Ishikawa (cell line): ENCODE measurements around the gene CCNDBP1.

Experiments used
- CEBPB ChIP-seq: IDR thresholded peaks from 2 replicates; pipeline ENCODE4 v1.6.1; 2012
- CREB1 ChIP-seq: IDR thresholded peaks from 2 replicates; pipeline ENCODE4 v1.6.1; 2012; ENCODE audit warnings: low read depth
- EGR1 ChIP-seq: IDR thresholded peaks from 2 replicates; pipeline ENCODE4 v1.6.1; 2012
- EP300 ChIP-seq: IDR thresholded peaks from 2 replicates; pipeline ENCODE4 v1.6.1; 2012; ENCODE audit warnings: borderline replicate concordance
- FOXM1 ChIP-seq: IDR thresholded peaks from 2 replicates; pipeline ENCODE4 v1.6.1; 2012; ENCODE audit warnings: low read depth, borderline replicate concordance
- NFIC ChIP-seq: IDR thresholded peaks from 2 replicates; pipeline ENCODE4 v1.6.1; 2012
- RAD21 ChIP-seq: IDR thresholded peaks from 2 replicates; pipeline ENCODE4 v1.6.1; 2012; ENCODE audit warnings: low read depth
- TAF1 ChIP-seq: IDR thresholded peaks from 2 replicates; pipeline ENCODE4 v1.6.1; 2012; ENCODE audit warnings: low read depth, mild to moderate bottlenecking
- TCF12 ChIP-seq: IDR thresholded peaks from 2 replicates; pipeline ENCODE4 v1.6.1; 2012; ENCODE audit warnings: low read depth
- TEAD4 ChIP-seq: IDR thresholded peaks from 2 replicates; pipeline ENCODE4 v1.6.1; 2012
- YY1 ChIP-seq: IDR thresholded peaks from 2 replicates; pipeline ENCODE4 v1.6.1; 2012; ENCODE audit warnings: low read depth
- ZBTB7A ChIP-seq: IDR thresholded peaks from 2 replicates; pipeline ENCODE4 v1.6.1; 2012; ENCODE audit warnings: low read depth
- TF ChIP-seq, protein P1 (sequence below): IDR thresholded peaks from 2 replicates; pipeline ENCODE4 v1.6.1; 2012; ENCODE audit warnings: low read depth, mild to moderate bottlenecking
- TF ChIP-seq, protein P2 (sequence below): IDR thresholded peaks from 2 replicates; pipeline ENCODE4 v1.6.1; 2012
- TF ChIP-seq, protein P3 (sequence below): IDR thresholded peaks from 2 replicates; pipeline ENCODE4 v1.6.1; 2012

Gene CCNDBP1

DNA sequence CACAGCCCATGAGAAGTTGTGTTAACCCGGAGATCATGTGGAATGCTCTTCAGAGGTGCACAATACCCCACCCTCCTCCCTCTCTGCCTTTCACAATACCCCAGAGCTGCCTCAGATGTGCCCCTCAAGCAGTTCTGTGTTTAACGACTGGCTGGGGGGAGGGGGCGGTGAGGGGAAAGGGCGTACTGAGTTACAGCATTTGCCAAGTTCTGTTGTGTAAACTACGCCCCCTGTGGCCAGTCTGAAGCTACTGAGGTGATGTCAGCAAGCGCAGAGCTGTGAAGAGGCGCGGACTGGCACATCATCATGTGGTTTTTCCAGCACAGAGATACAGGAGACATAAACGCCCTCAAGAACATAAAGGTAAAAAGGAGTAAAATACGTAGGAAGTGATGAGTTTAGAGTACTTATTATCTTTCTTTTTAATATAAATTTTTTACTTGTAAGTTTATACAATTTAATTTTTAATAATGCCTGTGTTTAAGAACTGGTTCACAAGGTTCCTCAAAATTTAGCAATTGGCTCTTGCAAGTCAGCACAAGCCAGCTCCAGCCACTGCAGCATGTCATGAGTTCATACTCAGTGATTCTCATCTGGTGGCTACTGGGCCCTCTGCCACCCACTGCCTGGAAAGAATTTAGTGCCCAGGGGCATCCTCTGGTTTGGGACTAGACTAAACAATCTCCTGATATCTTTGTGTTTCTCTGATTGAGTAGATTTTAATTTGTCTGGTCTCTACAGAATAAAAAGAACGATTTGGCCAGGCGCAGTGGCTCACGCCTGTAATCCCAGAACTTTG is 33.9 kb downstream of the CCNDBP1 start:
- TF ChIP-seq NFIC (no peak), ZBTB7A (no peak), EP300 (no peak), FOXM1 (no peak)

DNA sequence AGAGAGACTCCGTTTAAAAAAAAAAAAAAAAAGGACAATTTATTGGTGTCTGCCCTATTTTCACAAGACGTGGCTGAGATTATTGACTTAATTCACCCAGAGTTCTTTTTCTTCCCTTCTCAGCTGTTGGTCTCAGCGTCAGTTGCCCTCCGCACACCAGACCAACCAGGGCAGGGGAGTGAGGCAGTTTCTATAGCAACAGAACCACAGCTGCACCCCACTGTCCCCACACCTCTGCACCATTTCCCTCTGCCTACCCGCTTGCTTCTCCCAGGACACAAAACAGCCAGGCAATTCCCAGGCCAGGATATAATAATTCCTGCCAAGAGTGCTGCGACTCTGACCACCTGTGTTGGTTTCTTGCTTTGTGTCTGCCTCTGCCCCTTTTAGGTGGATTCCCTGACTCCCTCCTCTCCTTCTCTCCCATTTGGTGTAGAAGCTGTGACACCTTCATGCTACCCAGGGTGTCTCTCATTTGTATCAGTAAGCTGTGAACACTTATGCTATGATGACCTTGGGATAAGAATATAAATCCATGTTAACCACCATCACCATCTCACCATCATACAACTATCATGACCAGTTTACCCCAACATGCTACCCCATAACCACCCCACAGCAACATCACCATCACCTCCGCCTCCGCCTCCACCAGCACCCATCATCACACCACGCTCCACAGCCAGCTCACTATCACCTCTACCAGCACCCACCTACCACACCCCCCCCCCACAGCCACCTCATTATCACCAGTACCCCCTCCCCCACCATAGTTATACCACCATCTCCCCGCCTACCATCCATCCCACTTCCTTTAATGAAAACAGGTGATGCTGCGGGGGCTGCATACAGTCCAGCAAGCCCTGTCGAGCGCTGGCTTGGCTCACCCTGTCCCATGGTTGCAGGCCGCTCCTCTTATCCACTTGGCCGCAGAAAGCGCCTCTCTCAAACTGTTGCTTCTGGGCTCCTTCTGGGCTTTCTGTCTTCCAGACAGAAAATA is 35.0 kb downstream of the CCNDBP1 start:
- TF ChIP-seq TEAD4 = no peak
- TF ChIP-seq, protein P1, sequence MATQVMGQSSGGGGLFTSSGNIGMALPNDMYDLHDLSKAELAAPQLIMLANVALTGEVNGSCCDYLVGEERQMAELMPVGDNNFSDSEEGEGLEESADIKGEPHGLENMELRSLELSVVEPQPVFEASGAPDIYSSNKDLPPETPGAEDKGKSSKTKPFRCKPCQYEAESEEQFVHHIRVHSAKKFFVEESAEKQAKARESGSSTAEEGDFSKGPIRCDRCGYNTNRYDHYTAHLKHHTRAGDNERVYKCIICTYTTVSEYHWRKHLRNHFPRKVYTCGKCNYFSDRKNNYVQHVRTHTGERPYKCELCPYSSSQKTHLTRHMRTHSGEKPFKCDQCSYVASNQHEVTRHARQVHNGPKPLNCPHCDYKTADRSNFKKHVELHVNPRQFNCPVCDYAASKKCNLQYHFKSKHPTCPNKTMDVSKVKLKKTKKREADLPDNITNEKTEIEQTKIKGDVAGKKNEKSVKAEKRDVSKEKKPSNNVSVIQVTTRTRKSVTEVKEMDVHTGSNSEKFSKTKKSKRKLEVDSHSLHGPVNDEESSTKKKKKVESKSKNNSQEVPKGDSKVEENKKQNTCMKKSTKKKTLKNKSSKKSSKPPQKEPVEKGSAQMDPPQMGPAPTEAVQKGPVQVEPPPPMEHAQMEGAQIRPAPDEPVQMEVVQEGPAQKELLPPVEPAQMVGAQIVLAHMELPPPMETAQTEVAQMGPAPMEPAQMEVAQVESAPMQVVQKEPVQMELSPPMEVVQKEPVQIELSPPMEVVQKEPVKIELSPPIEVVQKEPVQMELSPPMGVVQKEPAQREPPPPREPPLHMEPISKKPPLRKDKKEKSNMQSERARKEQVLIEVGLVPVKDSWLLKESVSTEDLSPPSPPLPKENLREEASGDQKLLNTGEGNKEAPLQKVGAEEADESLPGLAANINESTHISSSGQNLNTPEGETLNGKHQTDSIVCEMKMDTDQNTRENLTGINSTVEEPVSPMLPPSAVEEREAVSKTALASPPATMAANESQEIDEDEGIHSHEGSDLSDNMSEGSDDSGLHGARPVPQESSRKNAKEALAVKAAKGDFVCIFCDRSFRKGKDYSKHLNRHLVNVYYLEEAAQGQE = no peak
- TF ChIP-seq EGR1 = no peak
- TF ChIP-seq TAF1 = no peak
- no peak for TF ChIP-seq RAD21
- TF ChIP-seq CEBPB = no peak
- TF ChIP-seq YY1 = no peak
- no peak for TF ChIP-seq FOXM1
- no peak for TF ChIP-seq TCF12
- TF ChIP-seq, protein P2, sequence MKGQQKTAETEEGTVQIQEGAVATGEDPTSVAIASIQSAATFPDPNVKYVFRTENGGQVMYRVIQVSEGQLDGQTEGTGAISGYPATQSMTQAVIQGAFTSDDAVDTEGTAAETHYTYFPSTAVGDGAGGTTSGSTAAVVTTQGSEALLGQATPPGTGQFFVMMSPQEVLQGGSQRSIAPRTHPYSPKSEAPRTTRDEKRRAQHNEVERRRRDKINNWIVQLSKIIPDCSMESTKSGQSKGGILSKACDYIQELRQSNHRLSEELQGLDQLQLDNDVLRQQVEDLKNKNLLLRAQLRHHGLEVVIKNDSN = no peak

DNA sequence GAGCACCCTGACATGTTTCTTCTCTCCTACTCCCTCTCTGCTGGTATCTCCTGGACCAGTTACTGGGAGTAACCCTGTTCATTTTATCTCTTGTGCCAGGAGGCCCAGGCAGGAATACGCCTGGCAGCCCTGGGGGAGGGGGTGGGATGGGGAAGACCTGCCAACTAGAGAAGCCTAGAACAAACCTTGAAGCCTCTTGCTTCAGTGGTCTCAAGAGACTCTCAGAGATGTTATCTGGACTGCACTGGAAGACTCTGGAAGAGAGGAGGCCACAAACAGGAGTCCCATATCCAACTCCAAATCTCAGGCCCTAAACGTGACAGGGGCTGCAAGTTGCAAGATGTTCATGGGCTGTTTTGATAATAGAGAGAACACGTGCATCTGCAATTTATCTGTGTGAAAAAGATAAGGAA is 35.8 kb downstream of the CCNDBP1 start, which contains the start of gene EPB42:
Gene EPB42 (minus strand): TSS at position 28 of the 413 bp plus-strand sequence. CDS start 193 bp downstream, outside the sequence.
- TF ChIP-seq CREB1 (no peak), TCF12 (no peak), RAD21 (no peak), ZBTB7A (no peak), CEBPB (no peak), YY1 (no peak), NFIC (no peak), EGR1 (no peak), TEAD4 (no peak), EP300 (no peak), TAF1 (no peak), FOXM1 (no peak)
- TF ChIP-seq, protein P2 = no peak
- TF ChIP-seq, protein P1 = no peak
- TF ChIP-seq, protein P3, sequence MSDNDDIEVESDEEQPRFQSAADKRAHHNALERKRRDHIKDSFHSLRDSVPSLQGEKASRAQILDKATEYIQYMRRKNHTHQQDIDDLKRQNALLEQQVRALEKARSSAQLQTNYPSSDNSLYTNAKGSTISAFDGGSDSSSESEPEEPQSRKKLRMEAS = no peak

DNA sequence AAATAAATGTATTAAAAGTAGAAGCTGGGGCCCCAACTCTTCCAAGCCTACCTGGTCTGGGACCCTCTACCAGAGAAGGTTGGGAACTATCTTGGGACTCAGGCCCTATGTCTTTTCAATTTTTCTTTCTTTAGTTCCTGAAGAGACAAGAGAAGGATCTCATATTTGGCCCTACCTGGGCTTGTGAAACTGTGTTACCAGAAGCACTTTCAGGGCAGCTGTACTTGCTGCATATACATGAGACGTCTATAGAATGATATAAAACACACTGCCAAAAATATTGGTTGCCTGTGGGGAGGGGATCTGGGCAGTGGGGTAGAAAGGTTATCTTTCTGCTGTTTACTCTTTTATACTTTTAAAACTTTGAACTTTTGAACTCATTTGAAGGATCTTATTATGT is 36.2 kb downstream of the CCNDBP1 start:
- TF ChIP-seq TCF12 (no peak), FOXM1 (no peak), CEBPB (no peak), EGR1 (no peak), EP300 (no peak), TEAD4 (no peak), RAD21 (no peak), ZBTB7A (no peak), NFIC (no peak), TAF1 (no peak), CREB1 (no peak), YY1 (no peak)
- TF ChIP-seq, protein P3 = no peak
- TF ChIP-seq, protein P1 = no peak
- TF ChIP-seq, protein P2 = no peak
